Mononuclear cell (primary cell): ENCODE data around the gene ABCE1. TPM values are rescaled to one million over a fixed set of nuclear protein-coding genes. Genes with fewer than 3 reads are reported as not detected.
"Not testable (repeated sequence)": the region's sequence is repeated elsewhere in the genome, so short reads cannot be mapped to it uniquely, and the experiment has no call there.

ENCODE experiments used
- H3K27me3 ChIP-seq: 2 replicates; pipeline ENCODE4 v1.6.0; 2011; ENCODE audit warnings: low read length, control low read depth; ENCODE audit not compliant: insufficient read depth
- H3K4me1 ChIP-seq: 2 replicates; pipeline ENCODE4 v1.5.1; 2011; ENCODE audit warnings: mild to moderate bottlenecking, low read length, control low read depth; ENCODE audit not compliant: insufficient read depth
- H3K4me3 ChIP-seq: 2 replicates; pipeline ENCODE4 v1.5.1; 2011; ENCODE audit warnings: mild to moderate bottlenecking, low read length, moderate library complexity
- H3K9me3 ChIP-seq: 2 replicates; pipeline ENCODE4 v1.5.1; 2011; ENCODE audit warnings: low read depth, mild to moderate bottlenecking, control low read depth, low read length
- total RNA-seq: library from RNA; depleted of rRNA; stranded (reverse); fragments of >200 nt; gene quantifications from one replicate; pipeline ENCODE4 v1.2.3, GENCODE V29; 2012

The ABCE1 gene
- total RNA-seq, 1 donor: 124 TPM

DNA sequence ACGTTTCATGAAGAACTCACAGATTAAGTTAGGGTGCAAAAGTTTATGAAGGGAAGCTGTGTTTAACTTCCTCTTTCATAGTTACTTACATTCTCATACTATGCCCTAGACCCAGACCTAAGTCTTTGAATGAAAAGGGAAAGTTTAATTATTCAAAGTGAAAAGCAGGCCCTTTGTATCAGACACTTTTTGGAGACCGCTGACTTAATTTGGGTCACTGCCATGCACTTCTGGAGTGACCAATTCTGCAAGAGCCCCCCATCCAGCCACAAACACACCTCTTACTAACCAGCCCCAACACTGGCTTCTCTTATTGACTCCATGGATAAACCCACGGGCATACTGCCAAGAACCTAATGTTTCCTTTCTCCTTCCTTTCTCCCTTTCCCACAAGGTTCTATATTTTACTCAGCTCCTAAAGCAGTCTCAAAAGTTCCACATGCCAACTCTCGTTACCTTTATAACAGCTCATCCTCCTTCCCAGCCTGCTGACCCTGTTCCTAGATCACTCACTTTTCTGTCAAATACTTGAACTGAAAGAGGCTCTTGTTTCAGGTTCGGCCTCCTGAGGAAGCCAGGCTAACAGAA is 34.5 kb downstream of the ABCE1 start:
- Histone ChIP-seq H3K4me1 (peaks cover 5% of the 10 kb centered on the region), H3K27me3 (no peaks in the 10 kb centered on the region), H3K9me3 (no peaks in the 10 kb centered on the region), H3K4me3 (no peak overlapping the region)

DNA sequence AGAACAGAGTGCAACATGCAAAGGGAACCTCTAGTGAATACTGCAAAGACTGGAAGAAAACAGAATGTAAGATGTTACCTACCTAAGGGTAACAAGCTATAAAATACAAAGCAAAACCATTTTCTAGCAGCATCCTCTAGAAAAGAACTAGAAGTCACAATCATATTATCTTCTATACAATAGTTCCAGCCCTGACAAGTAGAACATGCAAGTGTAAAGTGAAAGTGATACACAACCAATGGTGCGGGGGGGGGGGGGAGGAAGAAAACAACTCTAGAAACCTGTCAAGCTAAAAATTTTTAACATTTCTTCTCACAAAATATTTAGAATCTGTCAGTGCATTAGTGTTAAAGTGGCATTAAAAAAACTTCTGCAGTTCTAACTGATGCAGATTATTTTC is 38.1 kb downstream of the ABCE1 start:
- H3K27me3 ChIP-seq, H3K4me3 ChIP-seq, H3K9me3 ChIP-seq, H3K4me1 ChIP-seq: not testable (repeated sequence)

DNA sequence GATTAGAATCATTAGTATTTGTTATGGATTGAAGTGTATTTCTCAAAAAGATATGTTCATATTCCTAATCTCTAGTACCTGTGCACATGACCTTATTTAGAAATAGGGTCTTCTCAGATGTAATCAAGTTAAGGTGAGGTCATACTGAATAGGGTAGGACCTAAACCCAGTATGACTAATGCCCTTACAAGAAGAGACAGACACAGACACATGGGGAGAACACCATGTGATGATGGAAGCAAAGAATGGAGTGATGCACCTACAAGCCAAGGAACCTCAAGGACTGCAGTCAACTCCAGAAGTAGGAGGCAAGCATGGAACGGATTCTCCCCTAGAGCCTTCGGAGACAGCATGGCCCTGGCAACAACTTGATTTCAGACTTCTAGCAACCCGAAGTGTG is 50.9 kb downstream of the ABCE1 start:
- Histone ChIP-seq H3K4me3 (no peak overlapping the region), H3K9me3 (no peaks in the 10 kb centered on the region), H3K27me3 (no peaks in the 10 kb centered on the region), H3K4me1 (no peaks in the 10 kb centered on the region)

DNA sequence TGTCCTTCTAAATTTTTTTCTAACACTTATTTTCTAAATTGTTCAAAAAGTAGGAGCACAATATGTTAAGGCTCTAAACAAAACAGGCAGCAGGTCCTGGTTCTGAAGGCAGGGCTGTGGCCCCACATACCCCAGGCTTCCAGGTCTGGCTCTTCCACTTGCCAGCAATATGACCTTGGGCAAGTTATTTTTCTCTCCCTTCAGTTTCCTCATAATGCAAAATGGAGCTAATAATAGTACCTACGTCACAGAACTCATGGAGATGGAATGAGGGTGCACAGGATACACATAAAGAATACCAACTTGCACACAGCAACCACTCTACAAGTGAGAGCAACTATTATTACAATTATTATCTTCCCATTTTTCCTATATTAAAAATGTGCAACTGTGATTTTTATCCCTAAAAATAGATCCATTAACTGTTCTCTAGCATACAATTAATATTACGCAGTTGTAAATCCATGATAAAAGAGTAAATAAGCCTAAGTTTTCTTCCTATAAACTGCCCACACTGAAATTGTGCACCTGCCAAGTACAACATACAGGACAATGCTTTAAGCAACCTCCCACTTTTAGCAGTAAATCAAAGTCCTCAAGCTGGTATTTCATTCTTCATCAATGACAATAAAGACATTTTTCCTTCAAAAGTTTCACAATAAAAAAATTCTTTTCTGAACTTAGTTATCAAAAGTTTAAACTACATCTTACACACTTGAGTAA is 55.2 kb downstream of the ABCE1 start:
- H3K9me3 ChIP-seq: no peaks in the 10 kb centered on the region
- no peaks in the 10 kb centered on the region for H3K4me1 ChIP-seq
- no peak overlapping the region for H3K4me3 ChIP-seq
- H3K27me3 ChIP-seq: no peaks in the 10 kb centered on the region

DNA sequence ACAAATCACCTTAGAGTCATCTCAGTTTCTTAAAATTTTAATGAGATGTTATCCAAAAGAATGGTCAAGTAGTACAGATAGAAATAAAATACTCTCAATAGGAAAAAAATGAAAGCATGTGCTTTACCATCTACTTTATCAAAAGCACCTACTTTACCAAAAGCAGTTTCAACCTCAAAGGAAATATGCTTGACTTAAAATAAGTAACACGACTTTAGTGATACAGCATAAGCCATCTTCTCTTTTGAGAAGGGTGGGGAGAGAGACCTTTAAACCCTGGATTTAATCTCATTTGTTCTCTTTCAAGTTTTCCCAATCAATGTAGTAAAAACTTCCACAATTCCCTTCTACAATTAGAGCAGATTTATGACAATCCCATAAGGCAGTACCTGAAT is 55.8 kb downstream of the ABCE1 start:
- Histone ChIP-seq H3K9me3 (no peaks in the 10 kb centered on the region), H3K4me3 (no peak overlapping the region), H3K4me1 (no peaks in the 10 kb centered on the region), H3K27me3 (no peaks in the 10 kb centered on the region)

DNA sequence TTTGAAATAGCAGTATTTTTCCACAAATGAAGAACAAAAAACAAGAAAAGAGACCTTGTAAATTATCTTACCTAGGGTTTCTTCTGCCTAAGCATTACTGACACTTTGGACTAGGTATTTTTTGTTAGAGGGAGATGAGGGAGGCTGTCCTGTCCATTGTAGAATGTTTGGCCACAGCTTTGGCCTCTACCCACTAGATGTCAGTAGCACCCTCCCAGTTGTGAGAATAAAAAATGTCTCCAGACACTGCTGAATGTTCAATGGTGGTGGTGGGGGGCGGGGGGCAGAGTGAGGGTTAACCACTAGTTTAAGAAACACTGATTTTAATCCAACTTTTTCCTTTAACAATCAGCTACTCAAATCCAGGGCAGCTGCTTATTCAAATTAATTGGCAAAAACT is 56.5 kb downstream of the ABCE1 start:
- Histone ChIP-seq H3K27me3 (no peaks in the 10 kb centered on the region), H3K9me3 (no peaks in the 10 kb centered on the region), H3K4me1 (no peaks in the 10 kb centered on the region), H3K4me3 (no peak overlapping the region)

DNA sequence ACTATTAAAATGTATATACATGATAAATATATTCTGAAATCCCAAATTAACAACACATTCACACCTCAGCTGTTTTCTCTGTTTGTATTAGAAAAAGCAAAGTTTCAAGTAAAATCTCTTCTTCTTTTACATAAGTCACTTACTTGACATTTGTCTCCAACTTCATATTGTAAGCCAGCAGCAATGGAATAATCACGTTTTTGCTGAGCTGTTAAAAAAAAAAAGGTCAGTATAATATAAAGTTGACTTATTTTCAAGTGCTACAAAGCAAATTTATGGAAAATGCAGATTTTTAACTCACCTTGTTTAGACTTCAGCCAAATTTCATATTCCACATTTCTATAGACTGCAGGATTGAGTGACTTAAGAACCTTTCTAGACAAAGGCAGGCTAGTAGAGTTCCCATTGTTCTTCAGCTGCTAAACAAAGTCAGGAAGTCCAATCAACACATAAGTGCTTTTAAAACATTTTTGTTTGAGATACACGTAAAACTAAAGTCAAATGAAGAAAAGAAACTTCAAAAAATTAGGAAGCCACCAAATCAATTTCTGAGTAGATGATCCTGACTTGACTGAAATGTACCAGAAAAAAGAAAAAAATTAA is 57.3 kb downstream of the ABCE1 start:
- Histone ChIP-seq H3K4me3 (no peak overlapping the region), H3K9me3 (no peaks in the 10 kb centered on the region), H3K4me1 (no peaks in the 10 kb centered on the region), H3K27me3 (no peaks in the 10 kb centered on the region)

DNA sequence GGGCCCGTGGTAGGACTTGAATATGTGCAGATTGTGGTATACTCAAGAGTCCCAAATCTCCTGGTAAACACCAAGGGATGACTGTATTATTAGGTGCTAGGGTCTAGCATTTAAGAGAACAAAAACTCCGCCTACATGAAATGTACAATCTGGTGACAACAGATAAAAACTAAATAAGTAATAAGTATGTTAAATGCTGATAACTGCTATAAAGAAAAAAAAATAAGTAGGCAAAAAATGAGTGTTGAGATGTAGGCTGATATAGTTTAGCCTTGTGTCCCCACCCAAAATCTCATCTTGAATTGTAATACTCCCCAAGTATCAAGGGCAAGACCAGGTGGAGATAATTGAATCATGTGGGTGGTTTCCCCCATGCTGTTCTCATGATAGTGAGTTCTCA is 58.9 kb downstream of the ABCE1 start:
- Histone ChIP-seq H3K9me3 (no peaks in the 10 kb centered on the region), H3K4me3 (no peak overlapping the region), H3K27me3 (no peaks in the 10 kb centered on the region), H3K4me1 (no peaks in the 10 kb centered on the region)

DNA sequence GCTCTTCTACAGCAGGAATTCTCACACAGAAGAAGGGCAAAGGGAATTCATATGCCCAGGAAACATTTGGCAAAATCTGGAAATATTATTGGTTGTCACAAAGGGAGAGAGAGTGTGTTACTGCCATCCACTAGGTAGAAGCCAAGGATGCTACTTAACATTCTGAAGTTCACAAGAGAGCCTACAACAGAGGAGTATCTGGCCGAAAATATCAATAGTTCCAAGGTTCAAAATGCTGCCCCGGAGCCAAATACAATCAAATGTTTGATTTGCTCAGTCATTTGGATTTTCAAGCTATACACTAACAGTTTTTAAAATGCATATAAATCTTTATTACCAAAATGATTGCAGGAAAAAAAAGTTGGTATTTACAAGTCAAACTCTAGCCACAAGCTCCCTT is 63.4 kb downstream of the ABCE1 start:
- H3K4me1 ChIP-seq: no peaks in the 10 kb centered on the region
- no peaks in the 10 kb centered on the region for H3K27me3 ChIP-seq
- H3K4me3 ChIP-seq: no peak overlapping the region
- H3K9me3 ChIP-seq: no peaks in the 10 kb centered on the region

DNA sequence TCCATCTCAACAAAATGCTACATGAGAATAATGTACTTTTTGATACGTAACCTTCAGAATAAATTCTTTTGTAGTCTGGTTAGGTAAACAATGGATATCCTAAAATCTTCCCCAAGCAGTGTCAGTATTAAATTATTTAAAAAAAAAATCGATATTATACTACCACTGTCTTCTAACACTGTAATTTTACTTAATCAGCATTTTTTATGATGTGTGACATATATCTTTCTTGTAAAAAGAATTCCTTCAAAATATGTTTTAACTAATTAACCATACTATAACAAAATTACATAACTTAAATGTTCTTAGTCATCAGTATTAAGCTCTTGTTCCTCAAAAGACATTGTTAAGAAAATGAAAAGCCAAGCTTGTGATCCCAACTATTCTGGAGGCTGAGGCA is 69.8 kb downstream of the ABCE1 start:
- H3K4me3 ChIP-seq: no peak overlapping the region
- no peaks in the 10 kb centered on the region for H3K9me3 ChIP-seq
- H3K4me1 ChIP-seq: no peaks in the 10 kb centered on the region
- no peaks in the 10 kb centered on the region for H3K27me3 ChIP-seq

DNA sequence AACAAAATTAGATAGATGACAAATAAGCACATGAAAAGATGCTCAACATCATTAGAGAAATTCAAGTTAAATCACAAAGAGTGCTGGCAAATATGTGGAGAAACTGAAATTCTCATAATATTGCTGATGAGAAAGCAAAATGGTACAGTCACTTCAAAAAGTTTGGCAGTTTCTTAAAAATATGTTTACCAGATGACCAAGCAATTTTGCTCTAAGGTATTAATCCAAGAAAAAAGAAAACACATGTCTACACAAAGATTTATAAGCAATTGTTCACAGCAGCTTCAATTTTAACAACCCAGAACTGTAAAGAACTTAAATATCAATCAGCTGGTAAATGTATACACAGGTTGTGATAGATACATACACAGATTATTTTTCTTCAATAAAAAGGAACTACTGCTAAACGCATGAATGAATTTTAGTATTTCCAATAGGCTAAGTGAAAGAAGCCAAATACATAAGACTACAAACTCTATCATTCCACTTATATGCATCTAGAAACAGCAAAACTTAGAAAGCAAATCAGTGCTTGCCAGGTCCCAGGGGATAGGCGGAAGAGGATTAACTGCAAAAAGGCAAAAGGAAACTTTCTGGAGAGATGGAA is 70.6 kb downstream of the ABCE1 start:
- Histone ChIP-seq H3K4me1 (no peaks in the 10 kb centered on the region), H3K27me3 (no peaks in the 10 kb centered on the region), H3K9me3 (no peaks in the 10 kb centered on the region), H3K4me3 (no peak overlapping the region)

DNA sequence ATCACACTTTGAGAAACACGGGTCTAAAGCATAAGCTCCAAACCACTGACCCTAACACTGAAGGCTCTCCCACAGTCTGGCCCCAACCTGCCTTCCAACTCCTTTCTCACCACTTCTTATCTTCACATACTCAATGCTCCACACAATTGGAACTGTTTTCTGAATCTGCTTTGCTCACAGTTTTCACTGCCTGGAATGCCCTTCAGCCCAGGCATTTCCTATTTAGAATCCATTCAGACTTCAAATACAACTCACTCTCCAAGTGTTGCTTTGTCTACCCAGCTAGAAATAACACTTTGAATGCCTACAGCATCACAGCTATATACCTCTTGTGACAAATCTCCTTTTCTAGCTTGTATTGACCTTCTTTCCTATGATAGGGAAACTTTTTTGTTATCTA is 72.1 kb downstream of the ABCE1 start:
- no peaks in the 10 kb centered on the region for H3K9me3 ChIP-seq
- no peaks in the 10 kb centered on the region for H3K27me3 ChIP-seq
- no peak overlapping the region for H3K4me3 ChIP-seq
- no peaks in the 10 kb centered on the region for H3K4me1 ChIP-seq

DNA sequence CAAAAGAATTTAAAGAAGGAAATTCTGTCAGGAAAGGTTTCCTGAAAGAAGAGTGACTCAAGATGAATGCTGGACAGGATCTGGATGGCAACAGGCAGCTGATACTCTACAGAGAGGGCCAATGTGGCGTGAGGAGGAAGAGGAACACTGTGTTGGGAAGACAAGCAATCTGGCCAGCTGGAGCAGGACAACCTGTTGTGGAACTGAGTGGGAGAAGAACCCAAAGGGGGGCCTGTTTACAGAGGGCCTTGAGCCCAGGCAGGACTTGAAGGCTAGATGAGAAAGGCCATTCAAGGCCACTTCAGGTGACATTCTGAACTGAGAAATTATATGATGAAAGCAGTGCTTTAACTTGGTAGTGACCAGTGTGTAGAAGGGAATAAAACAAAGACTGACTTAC is 73.8 kb downstream of the ABCE1 start:
- no peaks in the 10 kb centered on the region for H3K9me3 ChIP-seq
- peaks cover 16% of the 10 kb centered on the region for H3K4me1 ChIP-seq
- H3K4me3 ChIP-seq: no peak overlapping the region
- H3K27me3 ChIP-seq: no peaks in the 10 kb centered on the region

DNA sequence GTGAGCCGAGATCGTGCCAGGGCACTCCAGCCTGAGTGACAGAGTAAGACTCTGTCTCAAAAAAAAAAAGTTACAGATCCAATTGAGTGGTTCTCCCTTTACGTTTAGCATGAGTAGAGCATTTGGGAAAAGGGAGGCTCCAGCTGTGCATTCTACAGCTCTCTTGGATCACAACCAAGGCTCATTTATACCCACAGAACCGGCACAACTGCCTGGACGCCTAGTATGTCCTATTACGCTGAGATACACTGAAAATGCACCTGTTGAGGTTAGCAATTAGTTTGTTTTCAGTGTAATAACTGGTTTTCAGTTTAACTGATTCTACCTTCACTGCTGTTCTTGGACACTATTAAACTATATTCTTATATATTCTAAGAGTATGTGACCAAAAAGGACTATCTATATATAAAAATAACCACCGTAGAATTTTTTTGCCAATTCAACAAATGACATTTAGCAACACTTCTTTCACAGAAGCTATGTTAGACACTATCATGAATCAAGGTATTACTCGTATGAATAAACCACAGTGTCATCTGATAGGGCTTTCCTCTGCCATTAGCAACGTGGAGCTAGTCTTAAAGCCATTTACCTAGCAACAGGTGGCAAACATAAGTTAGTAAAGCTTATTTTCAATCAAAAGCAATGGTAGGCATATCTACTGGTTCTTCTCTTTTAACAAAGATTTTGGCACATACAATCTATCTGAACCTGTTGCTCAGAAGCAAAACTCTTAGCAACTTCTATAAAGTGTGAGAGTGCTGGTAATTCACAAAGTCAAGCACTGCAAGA is 78.7 kb downstream of the ABCE1 start:
- Histone ChIP-seq H3K27me3 (no peaks in the 10 kb centered on the region), H3K4me3 (no peak overlapping the region), H3K4me1 (peaks cover 46% of the 10 kb centered on the region), H3K9me3 (no peaks in the 10 kb centered on the region)

DNA sequence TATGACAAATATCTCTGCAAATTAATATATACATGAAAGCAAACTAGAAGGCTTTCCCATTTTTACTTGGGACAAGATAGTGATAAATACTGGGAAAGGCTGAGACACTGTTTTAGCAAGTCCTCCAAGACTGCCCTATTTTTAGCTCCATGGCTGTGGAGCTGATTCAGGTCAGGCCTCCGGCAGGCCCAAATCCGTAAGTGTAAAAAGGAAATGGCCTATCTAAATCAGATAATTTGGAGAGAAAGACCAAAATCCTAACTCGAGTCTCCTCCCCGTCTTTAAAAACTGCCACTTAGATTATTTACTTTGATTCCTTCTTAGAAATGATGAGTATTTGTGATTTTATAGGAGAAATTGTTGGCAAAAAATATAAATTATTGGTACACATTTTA is 79.4 kb downstream of the ABCE1 start:
- H3K9me3 ChIP-seq: no peaks in the 10 kb centered on the region
- H3K4me1 ChIP-seq: peaks cover 46% of the 10 kb centered on the region
- H3K4me3 ChIP-seq: no peak overlapping the region
- H3K27me3 ChIP-seq: no peaks in the 10 kb centered on the region
